AG20443 (cell line): ENCODE results near the gene USP9Y.

Source experiments
- DNase-seq: peaks from one replicate; pipeline ENCODE4 v3.0.0; 2012; ENCODE audit warnings: low spot score, mixed read lengths

Gene USP9Y

GRCh38 chrY:12793999-12794398, 93.0 kb downstream of the USP9Y start:
- no peak for DNase-seq

DNA sequence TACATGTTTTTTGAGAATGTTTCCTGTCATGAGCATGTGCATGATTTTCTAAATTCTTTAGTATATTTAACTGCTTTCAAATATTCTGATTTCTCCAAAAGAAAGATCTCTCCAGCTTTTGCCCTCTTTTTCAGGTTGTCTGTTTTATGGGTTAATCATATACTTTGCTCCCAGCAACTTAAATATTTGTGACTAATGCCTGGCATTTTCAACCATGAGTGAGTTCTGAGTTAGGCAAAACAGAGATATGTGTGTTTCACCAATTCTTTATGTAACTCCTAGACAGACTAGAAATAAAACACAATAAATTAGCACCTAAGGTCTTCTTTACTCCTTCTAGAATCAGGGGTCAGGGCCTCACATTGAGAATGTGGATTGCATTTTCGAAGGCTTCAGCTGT, 107.0 kb downstream of the USP9Y start:
- DNase-seq: no peak

DNA sequence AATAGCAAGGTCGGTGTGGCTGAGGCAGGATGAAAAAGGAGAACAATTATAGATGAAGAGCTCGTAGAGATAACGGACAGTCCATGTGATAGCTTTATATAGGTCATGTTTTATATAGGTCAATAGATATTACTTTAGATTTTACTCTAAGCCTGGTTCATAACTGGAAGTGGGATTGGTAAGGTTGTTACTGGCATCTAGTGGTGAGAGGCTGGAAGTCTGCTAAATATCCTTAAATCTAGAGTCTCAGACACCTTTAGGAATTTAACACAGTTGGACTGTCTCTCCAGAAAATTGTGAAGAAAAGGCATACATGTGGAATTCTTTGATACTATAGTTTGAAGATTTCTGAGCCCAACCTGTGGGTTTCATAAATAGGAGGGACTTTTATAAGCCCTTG, 108.0 kb downstream of the USP9Y start:
- peak; percentile 7 for DNase-seq

DNA sequence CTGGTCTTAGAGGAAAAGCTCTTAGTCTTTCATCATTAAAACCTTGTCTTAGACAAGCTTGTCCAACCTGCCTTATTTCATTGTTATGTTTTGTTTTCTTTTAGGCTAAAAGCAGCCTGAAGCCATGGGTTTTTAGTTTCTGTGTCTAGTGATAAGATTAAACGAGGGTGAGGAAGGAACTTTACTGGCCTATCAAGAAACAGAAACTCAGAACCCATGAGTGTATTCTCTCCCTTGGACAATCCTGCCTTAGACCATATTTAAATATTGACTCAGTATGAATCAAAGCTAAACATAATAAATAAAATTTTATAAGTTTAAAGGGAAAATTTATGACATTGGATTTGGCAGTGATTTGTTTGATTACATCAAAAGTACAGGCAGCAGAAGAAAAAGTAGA, 122.4 kb downstream of the USP9Y start:
- no peak for DNase-seq

DNA sequence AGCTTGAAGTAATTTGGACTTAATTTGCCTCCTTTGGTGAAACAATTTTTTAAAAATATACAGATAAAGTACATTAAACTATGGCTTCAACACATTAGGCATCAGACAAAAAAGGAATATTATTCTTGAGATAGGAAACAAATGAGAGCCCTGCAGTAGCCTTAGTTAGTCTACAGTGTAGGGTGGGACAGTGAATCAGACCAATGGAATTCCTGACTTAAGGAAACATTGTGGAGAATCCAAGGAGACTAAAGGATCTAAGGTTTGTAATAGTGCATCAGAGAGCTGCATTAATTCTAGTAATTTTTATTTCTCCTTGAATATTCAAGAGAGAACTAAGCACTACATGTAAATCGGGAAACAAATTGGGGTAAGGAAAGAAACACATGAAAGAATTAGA, 125.8 kb downstream of the USP9Y start:
- DNase-seq: peak; percentile 25

DNA sequence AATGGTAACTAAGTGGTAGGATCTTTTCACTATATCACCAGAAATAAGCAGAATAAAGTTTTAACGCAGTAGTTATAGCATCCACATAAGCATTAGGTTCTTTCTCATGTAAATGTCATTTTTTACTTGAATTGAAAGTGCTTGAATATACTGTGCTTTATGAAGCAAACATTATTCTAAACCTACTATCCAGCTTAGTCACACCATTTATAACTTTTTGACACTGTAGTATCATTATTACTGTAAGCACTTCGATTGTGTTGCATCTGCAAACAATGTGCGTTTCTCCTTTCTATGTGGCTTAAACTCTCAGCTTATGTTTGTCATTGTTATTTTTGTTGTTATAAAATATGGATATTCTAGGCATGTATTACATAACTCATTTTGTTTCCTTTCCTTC, 132.3 kb downstream of the USP9Y start:
- DNase-seq: no peak

GRCh38 chrY:12837550-12837949, 136.5 kb downstream of the USP9Y start:
- no peak for DNase-seq

- DNase-seq: no peak
Measured at GRCh38 chrY:12841368-12841767, 140.3 kb downstream of the USP9Y start.

DNA sequence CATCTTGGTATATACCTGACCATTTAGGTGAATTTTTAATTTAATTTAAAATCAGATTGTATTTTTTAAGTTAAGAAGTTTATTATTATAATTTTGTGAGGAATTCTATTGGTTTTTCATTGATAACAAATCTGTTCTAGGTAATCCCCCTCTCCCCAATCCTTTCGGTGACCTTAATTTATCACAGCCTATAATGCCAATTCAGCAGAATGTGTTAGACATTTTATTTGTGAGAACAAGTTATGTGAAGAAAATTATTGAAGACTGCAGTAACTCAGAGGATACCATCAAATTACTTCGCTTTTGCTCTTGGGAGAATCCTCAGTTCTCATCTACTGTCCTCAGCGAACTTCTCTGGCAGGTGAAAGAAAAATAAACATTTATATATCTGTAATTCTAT, 145.8 kb downstream of the USP9Y start:
- no peak for DNase-seq

DNA sequence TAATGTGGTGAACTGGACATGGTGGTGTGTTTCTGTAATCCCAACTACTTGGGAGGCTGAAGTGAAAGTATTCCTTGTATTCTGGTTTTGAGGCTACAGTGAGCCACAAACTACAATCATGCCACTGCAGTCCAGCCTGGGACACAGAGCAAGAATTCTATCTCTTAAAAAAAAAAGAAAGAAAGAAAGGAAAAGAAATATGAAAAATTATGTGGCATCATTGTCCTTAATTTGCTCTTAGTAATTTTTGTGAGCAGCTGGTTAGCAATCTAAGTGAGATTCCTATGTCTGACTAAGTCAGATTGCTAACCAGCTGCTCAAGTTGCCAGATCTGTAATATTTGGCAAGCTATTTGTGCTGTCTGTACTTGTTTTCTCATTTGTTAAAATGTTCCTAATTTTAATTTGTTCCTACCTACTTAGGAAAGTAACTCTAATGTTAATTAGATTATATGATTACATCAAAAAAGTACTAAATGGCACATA, 154.8 kb downstream of the USP9Y start:
- peak; percentile 44 for DNase-seq

DNA sequence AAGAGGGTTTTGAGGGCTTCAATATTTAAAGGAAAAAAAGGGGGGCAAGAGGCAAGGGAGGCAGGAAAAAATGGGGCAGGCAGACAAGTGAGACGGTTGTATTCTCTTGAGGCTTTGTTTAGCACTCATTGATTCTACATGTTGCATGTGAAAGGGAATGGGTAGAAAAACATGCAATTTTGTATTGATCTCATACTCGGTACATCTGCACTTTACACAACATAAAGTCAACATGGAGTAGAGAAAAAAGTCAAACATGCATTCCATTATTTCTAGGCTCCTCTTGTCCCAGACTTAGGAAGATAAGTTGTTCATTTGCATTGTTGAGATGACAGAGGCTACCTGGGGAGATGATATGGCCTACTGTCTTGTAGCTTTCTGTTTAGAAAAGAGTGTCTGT, 166.9 kb downstream of the USP9Y start:
- DNase-seq: no peak

GRCh38 chrY:12896973-12897372, 195.9 kb downstream of the USP9Y start:
- DNase-seq: no peak

DNA sequence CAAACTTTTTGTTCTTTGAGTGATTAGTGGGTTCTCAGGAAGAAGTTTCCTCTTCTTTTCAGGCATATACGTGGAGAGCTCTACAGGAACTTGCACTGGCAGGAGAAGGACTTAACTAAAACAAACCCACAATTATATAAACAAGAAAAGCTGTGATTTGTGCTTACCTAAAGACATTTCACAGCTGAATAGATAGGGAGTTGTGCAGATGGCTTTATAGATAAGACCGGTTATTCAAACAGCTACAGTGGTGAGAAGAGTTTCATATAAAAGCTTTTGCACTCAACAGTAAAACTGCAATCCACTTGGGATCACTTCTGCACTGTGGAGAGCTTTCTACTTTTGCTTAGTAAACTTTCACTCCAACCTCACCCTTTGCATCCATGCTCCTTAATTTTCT, 197.6 kb downstream of the USP9Y start:
- no peak for DNase-seq

DNA sequence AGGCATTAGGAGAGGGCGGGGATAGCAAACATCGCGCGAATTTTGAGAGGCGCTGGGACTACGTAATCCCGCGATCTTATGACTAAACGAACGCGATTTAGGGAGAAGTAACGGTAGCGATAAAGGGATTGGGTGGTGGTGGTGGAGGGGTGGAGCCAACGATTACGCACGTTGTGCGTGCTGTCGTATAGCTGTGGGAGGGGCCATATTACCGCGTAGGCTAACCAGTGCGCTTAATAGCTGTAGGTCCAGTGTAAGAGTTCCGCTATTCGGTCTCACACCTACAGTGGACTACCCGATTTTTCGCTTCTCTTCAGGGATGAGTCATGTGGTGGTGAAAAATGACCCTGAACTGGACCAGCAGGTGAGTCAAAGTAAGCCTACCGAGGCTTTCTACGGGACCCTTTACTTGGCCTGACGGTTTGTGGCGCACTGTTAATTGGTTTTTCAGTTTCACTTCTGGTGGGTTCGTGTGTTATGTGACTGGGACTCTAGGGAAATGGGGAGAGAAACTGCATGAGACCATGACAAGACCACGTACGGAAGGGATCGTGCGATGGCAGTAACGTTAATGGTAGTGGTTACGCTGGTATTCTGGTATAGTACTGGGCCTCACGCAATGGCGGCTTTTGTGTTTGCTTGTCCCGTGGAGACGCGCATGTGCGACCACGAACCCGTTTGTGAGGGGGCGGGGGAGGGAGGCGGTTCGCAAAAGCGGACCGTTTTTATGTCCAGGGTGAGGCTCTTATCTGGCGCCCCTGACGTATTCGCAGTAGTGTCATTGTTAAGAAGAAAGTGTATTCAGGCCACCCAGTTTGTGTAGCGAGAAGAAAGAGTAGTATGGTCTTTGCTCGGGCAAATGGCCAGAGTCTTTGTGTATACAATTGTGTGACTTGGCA, 203.8 kb downstream of the USP9Y start, which contains the start of gene DDX3Y:
DDX3Y (plus strand) TSS at position 251 of the 899 bp plus-strand sequence; CDS start at position 320, 69 bp downstream.
- peak; percentile 92 for DNase-seq

- peak; percentile 74 for DNase-seq
Measured at GRCh38 chrY:12905517-12905872, 204.5 kb downstream of the USP9Y start.

- peak; percentile 4 for DNase-seq
Measured at GRCh38 chrY:12905895-12906294, 204.9 kb downstream of the USP9Y start.
